HL-60 (cell line): ENCODE measurements around the gene SLC30A10.
"Not testable (repeated sequence)": the region's sequence is repeated elsewhere in the genome, so short reads cannot be mapped to it uniquely, and the experiment has no call there.

Experiments used
- DNase-seq, 2 experiments: peaks; one replicate each; pipeline ENCODE4 v3.0.0-alpha.2; 2010 to 2020; ENCODE audit warnings: low read depth in 1 of 2, low spot score in 1 of 2
- H3K27ac ChIP-seq: fragments of 250-450 bp; sonication (Bioruptor Pico); replicated peaks from 2 replicates; pipeline ENCODE4 v1.5.1; 2020; ENCODE audit warnings: mild to moderate bottlenecking, moderate library complexity
- H3K27me3 ChIP-seq: fragments of 250-450 bp; sonication (Bioruptor Pico); 2 replicates; pipeline ENCODE4 v1.5.1; 2021; ENCODE audit warnings: mild to moderate bottlenecking, moderate library complexity; ENCODE audit not compliant: insufficient read depth, poor library complexity, severe bottlenecking
- H3K4me3 ChIP-seq: replicated peaks from 2 replicates; pipeline ENCODE4 v1.5.1; 2011; ENCODE audit warnings: mild to moderate bottlenecking, control low read depth, low read length; ENCODE audit not compliant: insufficient read depth
- CTCF ChIP-seq: IDR thresholded peaks from one replicate; pipeline ENCODE4 v1.5.1; 2011; ENCODE audit warnings: low read length, control low read depth, inconsistent platforms; ENCODE audit not compliant: insufficient read depth
- GABPA ChIP-seq: IDR thresholded peaks from 2 replicates; pipeline ENCODE4 v1.6.1; 2012; ENCODE audit warnings: low read depth
- POLR2AphosphoS5 ChIP-seq: IDR thresholded peaks from 2 replicates; pipeline ENCODE4 v1.6.1; 2012; ENCODE audit warnings: low read depth
- REST ChIP-seq: IDR thresholded peaks from 2 replicates; pipeline ENCODE4 v1.6.1; 2012; ENCODE audit warnings: low read depth; ENCODE audit not compliant: insufficient replicate concordance
- SPI1 ChIP-seq: IDR thresholded peaks from 2 replicates; pipeline ENCODE4 v1.6.1; 2012; ENCODE audit warnings: low read depth, mild to moderate bottlenecking, borderline replicate concordance

SLC30A10 gene

GRCh38 chr1:219898375-219898774 is 30.0 kb downstream of the SLC30A10 start:
- no peak for TF ChIP-seq POLR2AphosphoS5
- TF ChIP-seq GABPA, result no peak
- TF ChIP-seq SPI1, result no peak
- no peak for TF ChIP-seq REST
- no peak for TF ChIP-seq CTCF
- peaks cover 2% of the 10 kb centered on the region for H3K27me3 ChIP-seq
- DNase-seq, result no peak

GRCh38 chr1:219897914-219898313 is 30.4 kb downstream of the SLC30A10 start:
- DNase-seq, result no peak
- H3K4me3 ChIP-seq, result no peak overlapping the region
- peaks cover 2% of the 10 kb centered on the region for H3K27me3 ChIP-seq
- no peak overlapping the region for H3K27ac ChIP-seq
- no peak for TF ChIP-seq GABPA
- TF ChIP-seq CTCF, result no peak
- TF ChIP-seq POLR2AphosphoS5, result no peak
- no peak for TF ChIP-seq REST
- no peak for TF ChIP-seq SPI1

More at GRCh38 chr1:219898375-219898774, 30.0 kb downstream of the SLC30A10 start:
- H3K27ac ChIP-seq, result no peak overlapping the region
- H3K4me3 ChIP-seq, result no peak overlapping the region

- not testable (repeated sequence) for H3K27me3 ChIP-seq, H3K4me3 ChIP-seq, DNase-seq, H3K27ac ChIP-seq
These were observed 36.1 kb downstream of the SLC30A10 start for GRCh38 chr1:219892271-219892670.

GRCh38 chr1:219891846-219892245 is 36.5 kb downstream of the SLC30A10 start:
- not testable (repeated sequence) for H3K27me3 ChIP-seq, DNase-seq, H3K4me3 ChIP-seq, H3K27ac ChIP-seq

- H3K27ac ChIP-seq, H3K4me3 ChIP-seq, H3K27me3 ChIP-seq, DNase-seq: not testable (repeated sequence)
These were observed 39.7 kb downstream of the SLC30A10 start for GRCh38 chr1:219888667-219889066.
